Thyroid gland (tissue), 4 donors: ENCODE measurements around the gene PPP1R2B.

Source experiments
- CTCF ChIP-seq, 6 experiments: fragments of 200-600 bp in 3 of 6; fragments of 450-650 bp in 3 of 6; sonication (generic) in 3 of 6; IDR thresholded peaks; one replicate each; pipeline ENCODE4 v1.5.1; 2016 to 2019; ENCODE audit warnings: antibody characterized with exemption in 6 of 6, mild to moderate bottlenecking in 2 of 6, inconsistent platforms in 1 of 6, moderate library complexity in 1 of 6
- POLR2A ChIP-seq, 2 donors: fragments of 450-650 bp; IDR thresholded peaks; one replicate each; pipeline ENCODE4 v1.6.1; 2017; ENCODE audit warnings: antibody characterized with exemption in 2 of 2, mild to moderate bottlenecking in 2 of 2, moderate library complexity in 1 of 2

DNA sequence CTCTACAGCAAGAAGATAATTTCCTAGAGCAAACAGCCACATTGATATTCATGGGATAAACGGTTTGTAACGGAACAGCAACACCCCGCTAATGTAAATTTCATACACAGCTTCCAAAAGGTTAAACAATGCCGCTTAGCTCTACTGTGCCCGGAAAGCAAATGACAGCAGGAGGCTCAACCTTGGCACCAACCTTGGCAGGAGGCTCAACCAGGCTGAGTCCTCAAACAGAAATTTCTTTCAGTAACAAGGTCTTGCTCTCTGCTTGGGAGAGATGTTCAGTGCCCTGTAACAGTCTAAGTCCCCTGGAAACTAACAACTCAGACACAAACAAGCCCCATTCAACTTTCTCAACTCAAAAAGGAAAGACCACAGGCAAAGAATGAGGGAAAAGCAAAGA, 11.1 kb upstream of the PPP1R2B start:
- TF ChIP-seq CTCF (IDR thresholded peaks at IDR 0.05) (no peak), POLR2A (IDR thresholded peaks at IDR 0.05) (no peak)
